ENCODE measurements around the gene AHNAK2.

The AHNAK2 gene

DNA sequence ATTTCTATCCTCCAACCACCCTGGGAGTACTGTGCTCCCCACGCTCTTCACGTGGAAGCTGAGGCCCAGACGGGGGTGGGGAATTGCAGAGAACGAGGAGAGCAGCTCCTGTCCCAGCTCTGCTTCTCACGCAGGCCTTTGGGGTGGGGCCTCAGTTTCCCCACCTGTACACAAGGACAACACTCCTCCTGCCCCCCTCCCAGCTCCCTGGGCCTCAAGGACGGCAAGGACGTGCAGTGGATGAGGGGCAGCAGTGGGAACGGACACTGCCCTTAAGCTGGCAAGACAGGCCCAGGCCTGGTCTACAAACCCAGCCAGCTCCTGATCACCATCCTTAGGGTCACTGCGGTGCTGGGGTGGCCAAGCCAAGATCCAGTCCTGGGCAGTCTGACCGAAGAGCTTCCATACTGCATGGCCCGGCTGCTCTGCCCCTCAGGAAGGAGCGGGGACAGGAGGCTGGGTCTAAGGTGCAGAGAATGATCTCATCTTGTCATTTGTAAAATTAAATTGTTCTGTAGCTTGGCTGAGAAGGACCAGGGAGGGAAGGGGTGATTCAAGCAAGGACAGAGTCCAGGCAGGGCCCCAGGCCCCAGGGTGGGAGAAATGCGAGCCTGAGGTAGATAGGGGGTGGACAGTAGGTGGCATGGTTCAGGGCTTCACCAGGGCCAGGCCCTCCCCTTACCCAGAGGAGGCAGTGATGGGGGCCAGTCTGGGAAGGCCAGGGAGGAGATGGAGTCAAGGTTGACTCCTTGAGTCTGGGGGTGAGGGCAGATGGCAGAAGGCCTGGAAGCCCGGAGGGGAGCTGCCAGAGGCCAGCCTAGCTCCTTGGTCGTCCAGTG, 6.1 kb upstream of the AHNAK2 start:
- no peak for DNase-seq

DNA sequence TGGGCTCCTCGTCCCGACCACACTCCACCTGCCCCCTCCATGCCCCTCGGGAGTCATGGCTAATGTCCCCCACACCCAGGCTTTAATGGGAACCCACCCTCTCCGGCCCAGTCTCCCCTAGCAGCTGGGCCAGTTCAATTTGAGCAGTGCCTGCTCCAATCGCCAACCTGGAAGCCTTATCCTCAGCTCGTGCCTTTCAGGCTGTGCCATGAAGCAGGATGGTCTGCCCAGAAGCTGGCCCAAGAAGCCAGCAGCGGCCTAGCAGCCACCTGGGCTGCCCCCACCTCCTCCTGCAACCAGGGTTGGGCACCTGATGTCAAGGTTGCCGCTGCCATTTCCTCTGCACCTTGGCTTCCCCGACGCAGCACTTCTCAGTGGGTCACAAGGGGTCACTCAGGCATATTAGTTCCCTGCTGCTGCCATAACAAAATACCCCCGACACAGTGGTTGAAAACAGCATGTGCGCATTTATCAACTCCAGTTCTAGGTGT, 5.1 kb upstream of the AHNAK2 start:
- no peak for DNase-seq

DNA sequence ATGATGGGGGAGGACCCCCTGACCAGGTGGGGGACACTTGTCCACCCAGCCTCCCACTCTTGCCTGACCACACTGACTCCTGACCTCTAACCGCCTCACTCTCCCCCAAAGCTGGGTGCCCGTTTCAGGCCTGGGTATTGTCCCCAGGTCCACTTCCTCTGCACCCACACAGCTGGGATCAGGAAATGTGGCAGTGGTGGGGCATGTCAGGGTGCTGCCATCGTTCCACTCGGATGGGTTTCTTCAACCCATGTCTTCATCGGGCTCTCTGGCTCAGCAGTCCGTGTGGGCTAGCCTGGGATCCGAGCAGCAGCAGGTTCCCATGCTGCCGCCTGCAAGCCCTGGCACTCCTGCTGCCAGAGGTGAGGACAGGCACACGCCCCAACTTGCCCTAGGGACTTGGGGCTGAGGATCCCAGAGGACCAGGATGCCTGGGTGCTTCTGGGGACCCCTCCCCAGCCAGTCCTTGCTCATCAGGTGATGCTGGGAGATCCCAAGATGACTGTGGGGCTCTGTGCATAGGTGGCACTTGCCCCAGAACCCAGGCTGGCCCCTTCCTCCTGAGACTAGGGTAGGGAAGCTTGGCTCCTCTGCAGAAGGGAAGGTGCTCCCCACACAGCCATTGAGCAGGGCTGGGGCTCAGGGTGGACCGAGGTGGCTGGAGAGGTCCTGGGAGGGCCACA, 4.5 kb upstream of the AHNAK2 start:
- no peak for DNase-seq

DNA sequence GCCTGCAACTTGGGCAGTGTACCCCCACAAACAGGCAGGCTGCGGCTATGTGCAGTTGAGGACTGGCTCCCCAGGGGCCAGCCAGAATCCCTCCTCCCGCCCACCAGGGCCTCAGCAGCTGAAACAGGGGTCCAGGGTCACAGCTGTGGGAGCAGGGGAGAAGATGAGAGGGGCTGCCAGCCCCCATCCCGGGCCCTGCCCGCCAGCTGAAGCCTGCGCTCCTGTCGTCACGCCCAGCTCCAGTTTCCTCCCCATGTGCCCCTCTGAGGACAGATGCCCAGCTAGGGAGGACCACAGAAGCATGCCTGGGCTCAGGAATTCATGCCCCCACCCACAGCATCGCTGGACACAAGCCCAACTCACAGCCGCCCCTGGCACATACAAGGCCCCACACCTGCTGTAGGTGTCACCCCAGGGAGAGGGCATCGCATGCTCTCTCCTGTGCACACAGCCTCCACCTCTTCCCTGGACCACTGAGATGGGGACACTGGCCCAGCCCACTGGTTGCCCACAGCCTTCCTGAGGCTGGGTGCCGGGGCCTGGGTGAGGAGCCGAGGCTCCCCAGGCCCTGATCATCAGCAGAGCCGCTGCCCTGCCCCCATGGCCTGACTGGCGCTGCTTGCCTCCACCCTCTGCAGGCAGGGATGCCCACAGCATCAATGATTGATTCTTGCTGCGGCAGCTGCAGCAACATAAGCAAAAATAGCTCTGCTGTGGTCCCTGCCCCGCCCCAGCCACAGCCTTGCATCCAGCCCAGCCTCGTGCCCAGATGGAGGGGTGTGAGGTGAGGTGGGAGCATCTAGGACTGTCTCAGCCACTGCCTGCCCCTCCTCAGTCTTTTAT, 3.7 kb upstream of the AHNAK2 start:
- DNase-seq, result no peak

DNA sequence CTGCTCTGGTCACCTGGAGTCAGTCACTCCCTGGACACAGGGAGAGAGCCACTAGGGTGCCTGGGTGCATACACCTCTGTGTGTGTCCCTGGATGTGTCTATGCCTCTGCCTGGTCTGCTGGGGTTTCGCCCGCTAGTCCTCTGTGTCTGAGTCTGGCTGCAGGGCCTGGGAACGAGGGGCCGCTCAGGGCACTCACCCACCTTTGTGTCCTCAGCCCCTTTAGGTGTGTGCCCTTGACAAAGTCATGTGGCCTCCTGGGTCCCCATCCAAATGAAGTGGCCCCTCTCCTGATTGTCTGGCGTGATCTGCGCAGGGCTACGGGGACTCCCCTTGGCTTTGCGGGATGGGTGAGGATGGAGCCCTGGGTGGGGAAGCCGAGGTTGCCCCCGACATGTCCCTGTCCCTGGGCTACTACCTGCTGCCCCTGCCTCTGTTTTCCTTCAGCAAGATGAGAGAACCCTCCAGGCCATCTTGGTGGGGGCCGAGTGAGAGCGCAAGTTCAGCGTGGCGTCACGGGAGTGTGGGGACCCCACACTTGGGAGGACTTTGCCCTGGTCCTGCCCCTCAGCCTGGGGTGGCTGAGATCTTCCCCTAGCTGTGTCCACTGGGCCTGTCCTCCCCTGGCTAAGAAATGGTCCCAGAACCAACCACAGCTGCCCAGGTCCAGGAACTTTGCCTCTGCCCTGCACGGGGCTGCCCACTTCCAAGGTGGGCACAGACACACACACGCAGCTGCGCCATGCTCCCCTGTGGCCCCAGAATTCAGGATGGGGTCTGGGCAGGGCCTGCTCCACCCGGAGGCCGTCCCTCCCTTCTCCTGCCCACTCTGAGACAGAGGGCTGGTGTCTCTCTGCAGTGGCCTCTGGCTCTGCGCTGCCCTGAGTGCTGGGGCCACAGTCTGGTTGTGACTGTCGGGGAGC, 2.7 kb upstream of the AHNAK2 start:
- no peak for DNase-seq

DNA sequence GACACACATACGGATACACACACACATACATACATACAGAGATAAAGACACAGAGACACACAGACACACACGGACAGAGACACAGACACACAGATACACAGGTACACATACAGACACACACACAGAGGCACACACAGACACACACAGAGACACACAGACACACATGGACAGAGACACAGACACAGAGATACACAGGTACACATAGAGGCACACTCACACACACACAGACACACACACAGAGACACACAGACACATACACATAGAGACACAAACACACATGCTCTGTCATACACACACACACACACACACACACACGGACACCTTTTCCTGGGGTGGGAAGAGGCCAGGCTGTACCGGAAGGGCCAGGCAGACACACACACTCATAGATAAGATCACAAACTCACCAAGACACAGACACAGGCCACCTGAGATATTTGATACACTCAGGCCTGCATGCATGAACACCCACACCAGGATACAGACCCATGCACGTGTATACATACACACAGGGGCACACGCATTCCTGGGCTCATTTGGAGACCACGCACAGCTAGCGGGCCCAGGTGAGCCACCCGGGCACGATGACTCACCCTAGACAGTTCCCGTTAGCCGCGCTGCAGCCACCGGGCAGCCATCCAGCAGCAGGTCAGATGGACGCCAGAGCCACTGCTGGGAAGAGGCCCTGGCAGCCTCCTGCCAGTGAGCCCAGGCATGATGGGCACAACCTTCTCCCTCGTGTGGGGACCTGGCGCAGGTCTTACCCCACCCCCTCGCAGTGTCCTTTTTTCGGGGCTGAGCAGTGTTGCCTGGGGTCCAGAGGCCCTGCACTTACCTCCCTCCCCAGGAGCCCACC, 1.8 kb upstream of the AHNAK2 start:
- no peak for DNase-seq

DNA sequence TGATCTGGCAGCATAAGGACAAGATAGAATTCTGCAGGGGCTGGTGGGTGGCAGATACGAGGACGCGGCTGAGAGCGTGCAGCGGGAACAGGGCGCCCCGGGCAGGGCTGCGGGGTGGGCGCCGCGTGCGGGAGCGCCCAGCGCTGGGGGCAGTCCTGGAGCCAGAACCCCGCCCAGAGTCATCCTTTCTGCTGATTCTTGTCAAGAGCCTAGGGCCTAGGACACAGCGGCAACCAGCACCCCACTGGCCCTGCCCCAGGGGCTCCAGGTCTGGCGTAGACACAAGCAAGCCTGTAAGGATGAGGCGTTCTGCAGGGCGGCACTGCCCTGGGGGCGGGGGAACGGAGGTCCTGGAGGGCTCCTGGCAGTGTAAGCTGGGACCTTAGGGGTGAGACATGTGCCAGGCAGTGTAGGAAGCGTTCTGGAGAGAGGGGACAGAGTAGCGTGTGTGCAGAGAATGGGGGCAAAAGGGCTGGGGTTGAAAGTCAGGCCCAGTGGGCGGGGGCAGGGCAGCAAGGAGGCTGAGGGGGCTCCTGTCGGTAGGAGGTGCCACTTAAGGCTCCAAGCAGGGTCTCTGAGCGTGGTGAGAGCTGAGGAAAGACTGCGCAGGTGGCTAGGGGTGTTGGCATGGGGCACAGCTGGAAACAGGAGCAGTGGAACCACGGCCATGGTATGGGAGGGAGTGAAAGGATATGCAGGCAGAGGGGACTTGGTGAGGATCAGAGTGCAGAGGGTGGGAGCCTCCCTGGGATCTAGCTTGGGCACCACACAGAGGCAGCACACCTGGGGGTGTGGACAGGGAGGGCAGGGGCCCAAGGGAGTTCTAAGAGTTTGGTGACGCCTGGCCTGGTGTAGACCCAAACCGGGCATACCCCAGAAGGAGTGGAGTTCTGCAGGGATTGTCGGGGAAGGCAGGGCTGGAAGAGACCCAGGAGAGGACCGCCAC, 845 bp upstream of the AHNAK2 start:
- DNase-seq, result no peak

DNA sequence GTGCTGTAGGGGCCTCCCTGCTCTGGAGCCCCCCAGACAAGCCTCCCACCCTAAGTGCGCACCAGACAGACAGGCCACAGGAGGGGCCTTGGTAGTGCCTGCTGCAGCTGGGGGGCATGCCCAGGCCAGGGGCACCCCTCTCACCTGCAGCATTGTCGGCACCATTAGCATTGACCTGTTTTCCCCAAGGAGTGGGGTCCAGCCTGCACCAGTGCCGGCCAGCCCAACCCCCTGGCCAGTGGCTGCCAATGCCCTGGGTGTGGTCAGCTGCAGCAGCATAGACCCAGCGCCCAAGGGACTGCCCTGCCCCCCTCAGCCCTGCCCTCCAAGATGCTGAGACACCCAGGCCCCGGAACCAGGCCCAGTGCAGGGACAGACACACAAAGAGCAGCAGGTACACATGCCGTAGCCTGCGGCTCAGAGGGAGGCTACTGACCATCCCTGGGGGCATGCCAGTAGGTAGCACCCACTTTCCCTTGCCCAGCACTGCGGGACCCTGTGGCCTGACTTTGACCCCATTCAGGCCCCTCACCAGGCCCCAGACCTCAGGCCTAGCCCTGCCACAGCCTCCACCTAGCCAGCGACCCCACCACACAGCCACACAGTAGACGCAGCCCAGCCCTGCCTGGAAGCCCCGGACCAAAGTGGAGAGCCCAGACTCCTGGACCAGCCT, 1.0 kb downstream of the AHNAK2 start:
- DNase-seq, result no peak

DNA sequence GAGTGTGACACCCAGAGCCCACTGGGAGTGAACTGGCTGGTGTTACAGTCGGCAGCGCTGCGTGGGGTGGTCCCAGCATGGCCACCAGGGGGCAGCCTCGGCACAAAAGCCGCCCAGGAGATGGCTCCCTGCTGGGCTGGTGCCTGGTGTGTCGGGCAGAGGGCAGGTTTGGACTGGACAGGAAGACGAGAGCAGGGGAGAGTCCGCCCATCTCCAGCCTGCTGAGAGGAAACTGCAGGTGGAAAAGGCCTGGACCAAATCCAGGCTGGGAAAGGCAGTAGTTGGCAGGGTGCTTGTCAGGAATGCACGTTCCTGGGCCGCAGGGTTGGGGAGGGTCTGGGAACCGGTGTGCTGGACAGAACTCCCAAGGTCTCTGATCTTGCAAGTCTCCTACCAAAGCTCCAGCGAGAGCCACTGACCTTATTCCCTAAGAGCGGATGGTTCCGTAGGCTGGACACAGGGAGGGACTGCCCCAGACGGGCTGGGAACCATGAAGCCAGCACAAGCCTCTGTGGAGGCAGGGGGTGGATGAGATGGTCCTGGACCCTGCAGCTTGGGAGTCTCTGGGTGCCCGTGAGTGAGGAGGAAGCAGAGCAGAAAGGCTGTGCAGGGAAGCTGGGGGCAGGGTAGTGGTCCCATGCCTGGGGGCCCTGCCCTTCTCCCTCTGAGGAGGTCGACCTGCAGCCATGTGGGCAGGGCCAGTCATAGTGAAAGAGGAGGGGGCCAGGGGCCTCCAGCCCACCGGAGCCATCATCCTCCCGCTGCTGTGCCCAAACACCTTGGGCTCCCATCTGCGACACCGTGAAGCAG, 1.8 kb downstream of the AHNAK2 start:
- DNase-seq, result no peak

DNA sequence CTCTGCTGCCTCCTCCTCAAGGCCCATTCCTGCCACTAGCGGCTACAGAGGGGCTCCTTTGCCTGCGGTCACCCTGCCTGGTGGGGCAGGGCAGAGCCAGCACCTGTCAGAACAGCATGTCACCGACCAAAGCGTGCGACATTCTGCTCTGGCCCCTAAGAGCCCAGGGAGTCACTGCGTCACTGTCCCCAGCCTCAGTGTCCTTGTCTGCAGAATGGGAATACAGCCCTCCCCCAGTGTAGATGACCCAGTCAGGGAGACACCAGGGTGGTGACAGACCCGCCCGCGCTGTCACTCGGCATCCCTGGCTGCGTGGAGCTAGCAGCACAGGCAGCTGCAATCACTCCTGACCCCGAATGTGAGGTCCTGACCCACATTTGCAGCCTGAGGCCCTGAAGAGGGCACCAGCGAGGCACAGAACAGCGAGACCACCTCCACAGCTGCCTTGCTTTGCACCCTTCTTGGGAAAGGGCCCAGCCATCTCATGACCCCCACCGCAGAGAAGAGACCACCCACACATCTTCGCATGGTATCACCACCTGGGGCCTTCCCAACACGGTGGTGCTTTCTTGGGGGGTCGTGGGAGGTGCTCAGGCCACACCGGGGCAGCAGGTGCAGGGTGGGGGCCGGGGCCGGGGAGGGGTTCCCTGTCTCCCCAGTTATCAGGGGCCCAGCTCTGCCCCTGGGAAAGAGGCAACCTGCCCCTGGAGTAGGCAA, 2.5 kb downstream of the AHNAK2 start:
- no peak for DNase-seq

DNA sequence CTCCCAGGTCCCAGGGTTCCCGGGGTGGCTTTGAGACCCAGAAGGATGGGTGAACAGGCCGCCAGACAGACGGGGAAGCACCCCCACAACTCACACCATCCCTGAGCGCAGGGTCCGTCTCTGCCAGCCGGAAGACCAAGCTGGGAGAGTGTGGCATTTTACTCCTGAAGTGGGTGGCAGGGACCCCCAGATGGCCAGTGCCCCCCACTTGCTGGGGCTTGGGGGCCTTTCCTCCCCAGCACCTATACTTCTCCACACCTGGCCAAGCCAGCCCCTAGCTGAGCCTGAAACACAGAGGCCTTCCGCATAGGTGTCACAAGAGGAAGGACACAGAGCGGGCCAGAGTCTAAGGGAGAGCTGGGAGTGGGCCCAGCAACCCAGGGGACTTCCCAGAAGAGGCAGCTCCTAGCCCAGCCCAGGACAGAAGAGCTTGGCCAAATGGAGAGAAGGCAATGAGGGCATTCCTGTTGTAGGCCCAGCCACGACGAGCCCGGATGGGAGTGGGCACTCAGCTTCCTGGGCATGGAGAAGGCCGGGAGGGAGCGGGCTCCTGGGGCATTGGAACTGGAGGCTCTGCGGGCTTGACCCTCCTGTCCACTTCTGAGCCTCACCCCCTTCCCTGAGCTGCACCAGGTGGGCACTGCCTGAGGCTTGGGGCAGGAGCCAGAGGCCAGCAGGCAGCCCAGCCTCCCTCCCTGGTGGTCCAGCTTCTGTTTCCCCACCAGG, 3.3 kb downstream of the AHNAK2 start:
- DNase-seq, result no peak

DNA sequence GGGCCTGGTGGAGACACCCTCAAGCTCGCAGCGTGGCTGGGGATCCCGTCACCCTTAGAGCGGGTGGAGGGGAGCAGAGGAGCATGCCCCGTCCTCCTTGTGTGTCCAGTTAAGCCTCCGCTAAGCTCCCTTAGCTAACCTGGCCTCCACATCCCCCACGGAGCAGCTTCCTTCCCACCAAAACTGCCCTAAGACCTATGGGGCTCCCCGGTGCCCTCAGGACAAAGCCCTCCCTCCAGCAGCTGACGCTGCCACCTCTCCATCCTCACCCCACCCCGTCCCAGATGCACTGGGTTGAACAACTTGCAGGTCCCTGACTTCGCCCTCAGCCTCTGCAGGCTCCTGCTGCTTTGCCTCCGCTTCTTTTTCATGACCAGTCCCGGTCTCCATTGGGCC, 4.0 kb downstream of the AHNAK2 start:
- DNase-seq, result no peak

DNA sequence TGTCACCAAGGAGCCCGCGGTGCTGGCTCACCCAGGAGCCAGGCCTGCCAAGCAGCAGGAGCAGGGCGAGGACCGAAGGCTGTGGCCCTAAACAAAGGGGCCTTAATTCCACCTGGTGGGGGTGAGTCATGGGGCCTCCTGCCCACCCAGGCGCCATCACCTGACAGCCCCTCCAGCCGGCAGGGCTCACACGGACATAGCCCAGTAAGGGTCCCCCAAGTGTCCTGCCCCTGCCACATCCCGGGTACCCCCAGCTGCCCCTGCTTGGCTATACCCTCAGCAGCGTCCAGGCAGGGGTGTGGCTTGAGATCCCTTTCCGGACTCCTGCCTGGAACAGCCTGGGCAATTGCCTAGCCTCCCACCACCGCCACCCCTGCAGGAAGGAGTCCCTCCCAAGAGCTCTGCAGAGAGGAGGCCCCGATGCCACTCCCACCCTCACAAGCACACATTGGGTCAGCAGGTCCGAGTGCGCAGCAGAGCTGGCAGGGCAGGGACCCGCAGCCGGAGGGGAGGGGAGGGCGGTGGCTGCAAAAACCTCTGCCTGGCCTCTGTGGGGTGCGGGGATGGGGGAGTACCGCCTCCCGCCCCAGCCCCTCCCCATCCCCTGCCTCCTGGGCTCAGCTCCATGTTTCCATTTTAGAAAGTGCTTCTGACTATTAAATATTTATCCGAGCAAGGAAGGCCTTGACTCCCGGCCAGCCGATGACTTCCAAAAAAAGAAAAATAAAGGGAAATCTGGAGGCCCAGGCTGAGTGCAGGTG, 4.6 kb downstream of the AHNAK2 start:
- DNase-seq, result no peak

DNA sequence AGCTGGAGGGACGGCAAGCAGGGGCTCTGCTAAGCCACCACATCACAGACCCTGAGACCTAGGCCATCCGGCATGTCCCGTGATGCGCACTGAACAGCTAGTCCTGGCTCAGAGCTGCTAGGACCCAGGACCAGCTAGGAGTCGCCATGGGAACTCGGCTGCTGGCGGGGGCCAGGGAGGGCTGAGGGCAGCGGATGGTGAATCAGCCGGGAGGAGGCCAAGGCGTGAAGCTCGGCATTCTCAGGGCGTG, 5.1 kb downstream of the AHNAK2 start:
- DNase-seq, result no peak

DNA sequence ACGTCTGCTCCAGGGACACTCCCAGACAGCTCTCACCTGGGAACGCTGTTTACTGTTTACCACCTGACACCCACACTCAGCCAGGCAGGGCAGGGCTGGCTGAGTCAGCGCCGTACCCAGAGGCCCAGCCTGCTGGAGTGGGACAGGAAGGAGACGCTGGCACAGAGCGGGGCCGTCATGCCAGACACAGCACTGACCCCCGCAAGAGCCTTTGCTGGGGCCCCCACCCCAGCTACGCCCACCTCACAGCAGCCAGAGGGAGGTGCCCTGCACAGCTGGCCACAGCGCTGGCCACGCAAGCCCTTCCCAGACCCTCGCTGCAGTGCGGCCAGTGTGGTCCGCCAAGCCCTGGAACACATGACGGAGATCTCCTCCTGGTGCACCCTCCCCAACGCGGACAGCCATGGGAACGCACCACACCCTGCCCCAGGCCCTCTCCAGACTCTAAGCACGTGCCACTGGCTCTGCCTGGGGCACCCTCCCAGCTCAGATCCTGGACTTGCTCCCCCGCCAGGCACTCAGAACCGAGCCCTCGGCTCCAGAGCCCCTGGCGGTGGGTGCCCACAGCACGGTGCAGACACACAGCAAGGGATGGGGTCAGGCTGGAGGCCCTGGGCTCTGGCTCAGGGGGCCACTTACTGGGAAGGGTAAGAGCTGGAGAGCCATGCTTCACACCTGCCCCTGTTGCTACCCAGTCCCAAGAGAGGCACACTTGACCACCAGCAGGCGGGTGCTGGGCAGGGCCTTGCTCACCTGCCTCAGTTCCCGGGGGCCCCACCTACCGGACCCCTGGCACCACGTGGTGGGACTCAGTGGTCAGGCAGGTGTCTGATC, 5.7 kb downstream of the AHNAK2 start:
- no peak for DNase-seq
